ENCODE measurements around the gene MPZ. TPM values are rescaled to one million over a fixed set of nuclear protein-coding genes. Genes with fewer than 3 reads are reported as not detected.

Gene MPZ
- total RNA-seq, 1 donor from 2014 or later: 16.4 TPM

DNA sequence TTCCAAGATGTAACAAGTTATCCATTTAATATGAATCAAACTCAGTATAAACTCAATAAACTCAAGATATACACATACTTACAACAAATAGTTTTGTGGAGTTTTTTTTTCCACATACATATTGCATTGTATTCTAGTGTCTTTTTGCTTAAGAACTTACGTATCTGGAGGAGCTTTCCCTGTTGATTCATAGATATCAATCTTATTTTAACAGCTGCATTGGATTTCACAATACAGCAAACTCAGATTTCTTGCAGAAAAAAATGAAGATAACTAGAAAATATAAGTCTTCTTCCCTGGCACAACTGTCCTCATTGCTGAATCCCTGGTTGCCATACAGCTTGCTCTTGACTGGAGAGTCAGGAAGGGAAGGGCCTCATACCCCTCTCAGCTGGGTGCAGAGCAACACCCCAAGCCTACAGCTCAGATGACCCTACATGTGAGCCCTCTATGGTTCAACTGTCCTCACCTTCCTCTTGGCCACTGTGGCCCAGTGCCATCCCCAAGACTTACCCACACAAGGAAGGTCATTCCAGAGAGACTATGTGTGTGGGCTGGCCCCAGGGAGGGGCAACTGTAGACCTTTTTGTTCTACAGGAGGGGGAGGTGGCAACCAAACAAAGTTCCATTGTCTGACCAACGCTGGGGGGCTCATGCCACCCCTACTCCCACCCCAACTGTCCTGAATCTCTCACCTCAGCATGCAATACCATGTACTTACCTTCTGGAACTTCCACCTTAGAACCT lies 1.7 kb downstream of the MPZ start:
- H3K36me3 Mint-ChIP-seq (ENCODE audit: unreplicated experiment): no peaks in the 10 kb centered on the region
- peak overlapping the region; percentile 65 for H3K27ac Mint-ChIP-seq (ENCODE audit: unreplicated experiment)
- peaks cover 2% of the 10 kb centered on the region for H3K27me3 Mint-ChIP-seq (ENCODE audit: unreplicated experiment)
- H3K4me3 Mint-ChIP-seq (ENCODE audit: unreplicated experiment): peak overlapping the region; percentile 68
- peaks cover 10% of the 10 kb centered on the region for H3K9me3 Mint-ChIP-seq (ENCODE audit: unreplicated experiment)
- DNase-seq: no peak
- H3K4me1 Mint-ChIP-seq (ENCODE audit: low read depth, unreplicated experiment): peaks cover 42% of the 10 kb centered on the region
- TF ChIP-seq, protein P1, sequence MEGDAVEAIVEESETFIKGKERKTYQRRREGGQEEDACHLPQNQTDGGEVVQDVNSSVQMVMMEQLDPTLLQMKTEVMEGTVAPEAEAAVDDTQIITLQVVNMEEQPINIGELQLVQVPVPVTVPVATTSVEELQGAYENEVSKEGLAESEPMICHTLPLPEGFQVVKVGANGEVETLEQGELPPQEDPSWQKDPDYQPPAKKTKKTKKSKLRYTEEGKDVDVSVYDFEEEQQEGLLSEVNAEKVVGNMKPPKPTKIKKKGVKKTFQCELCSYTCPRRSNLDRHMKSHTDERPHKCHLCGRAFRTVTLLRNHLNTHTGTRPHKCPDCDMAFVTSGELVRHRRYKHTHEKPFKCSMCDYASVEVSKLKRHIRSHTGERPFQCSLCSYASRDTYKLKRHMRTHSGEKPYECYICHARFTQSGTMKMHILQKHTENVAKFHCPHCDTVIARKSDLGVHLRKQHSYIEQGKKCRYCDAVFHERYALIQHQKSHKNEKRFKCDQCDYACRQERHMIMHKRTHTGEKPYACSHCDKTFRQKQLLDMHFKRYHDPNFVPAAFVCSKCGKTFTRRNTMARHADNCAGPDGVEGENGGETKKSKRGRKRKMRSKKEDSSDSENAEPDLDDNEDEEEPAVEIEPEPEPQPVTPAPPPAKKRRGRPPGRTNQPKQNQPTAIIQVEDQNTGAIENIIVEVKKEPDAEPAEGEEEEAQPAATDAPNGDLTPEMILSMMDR (IDR thresholded peaks at IDR 0.05; ENCODE audit: partially characterized antibody, unreplicated experiment): no peak

DNA sequence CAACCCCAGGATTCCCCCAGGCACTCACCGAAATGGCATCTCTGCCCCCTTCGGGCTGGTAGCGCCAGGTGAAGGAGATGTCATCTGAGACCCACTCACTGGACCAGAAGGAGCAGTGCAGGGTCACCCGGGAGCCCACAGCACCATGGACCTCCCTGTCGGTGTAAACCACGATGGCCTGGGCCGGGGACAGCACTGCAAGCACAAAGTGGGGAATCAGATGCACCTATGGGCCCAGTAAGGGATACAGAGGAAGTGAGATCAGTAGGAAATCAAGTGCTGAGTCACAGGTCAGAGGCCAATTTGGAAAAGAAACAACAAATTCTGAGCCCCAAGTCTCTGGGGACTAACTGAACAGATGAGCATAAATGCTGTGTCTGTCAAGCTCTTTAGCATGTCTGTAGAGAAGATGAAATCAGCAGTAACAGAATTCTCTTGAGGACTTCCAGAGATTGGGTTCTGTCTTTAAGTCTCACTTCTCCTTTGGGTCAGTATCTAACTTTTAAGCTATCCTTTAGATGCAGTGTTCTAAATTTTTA lies 2.5 kb downstream of the MPZ start:
- peaks cover 42% of the 10 kb centered on the region for H3K4me1 Mint-ChIP-seq (ENCODE audit: low read depth, unreplicated experiment)
- TF ChIP-seq, protein P1 (IDR thresholded peaks at IDR 0.05; ENCODE audit: partially characterized antibody, unreplicated experiment): no peak
- H3K9me3 Mint-ChIP-seq (ENCODE audit: unreplicated experiment): peaks cover 8% of the 10 kb centered on the region
- peak overlapping the region; percentile 96 for H3K27ac Mint-ChIP-seq (ENCODE audit: unreplicated experiment)
- H3K36me3 Mint-ChIP-seq (ENCODE audit: unreplicated experiment): no peaks in the 10 kb centered on the region
- peak overlapping the region; percentile 96 for H3K4me3 Mint-ChIP-seq (ENCODE audit: unreplicated experiment)
- DNase-seq: peak; percentile 45
- peaks cover 2% of the 10 kb centered on the region for H3K27me3 Mint-ChIP-seq (ENCODE audit: unreplicated experiment)

GRCh38 chr1:161305867-161306519 lies 3.8 kb downstream of the MPZ start:
- TF ChIP-seq, protein P1 (IDR thresholded peaks at IDR 0.05; ENCODE audit: partially characterized antibody, unreplicated experiment): no peak
- H3K9me3 Mint-ChIP-seq (ENCODE audit: unreplicated experiment): peaks cover 8% of the 10 kb centered on the region
- no peaks in the 10 kb centered on the region for H3K36me3 Mint-ChIP-seq (ENCODE audit: unreplicated experiment)
- no peaks in the 10 kb centered on the region for H3K27me3 Mint-ChIP-seq (ENCODE audit: unreplicated experiment)
- peak overlapping the region; percentile 96 for H3K4me3 Mint-ChIP-seq (ENCODE audit: unreplicated experiment)
- peak; percentile 76 for DNase-seq
- H3K27ac Mint-ChIP-seq (ENCODE audit: unreplicated experiment): peak overlapping the region; percentile 96
- peaks cover 42% of the 10 kb centered on the region for H3K4me1 Mint-ChIP-seq (ENCODE audit: low read depth, unreplicated experiment)

- DNase-seq: no peak
- Mint-ChIP-seq H3K27ac (ENCODE audit: unreplicated experiment) (peak overlapping the region; percentile 96), H3K27me3 (ENCODE audit: unreplicated experiment) (no peaks in the 10 kb centered on the region), H3K4me3 (ENCODE audit: unreplicated experiment) (peak overlapping the region; percentile 96), H3K4me1 (ENCODE audit: low read depth, unreplicated experiment) (peaks cover 37% of the 10 kb centered on the region), H3K36me3 (ENCODE audit: unreplicated experiment) (no peaks in the 10 kb centered on the region), H3K9me3 (ENCODE audit: unreplicated experiment) (peaks cover 8% of the 10 kb centered on the region)
- TF ChIP-seq, protein P1 (IDR thresholded peaks at IDR 0.05; ENCODE audit: partially characterized antibody, unreplicated experiment): no peak
Observed at GRCh38 chr1:161304927-161305866, 4.6 kb downstream of the MPZ start.
